GM19452 (cell line): ENCODE data around the gene MPP1.
"Not testable (repeated sequence)": the region's sequence is repeated elsewhere in the genome, so short reads cannot be mapped to it uniquely, and the experiment has no call there.

Experiments used
- ATAC-seq: cut with Tn5 transposase; IDR thresholded peaks from one replicate; pipeline ENCODE4 v1.9.1; 2021; ENCODE audit not compliant: unreplicated experiment

Gene MPP1

DNA sequence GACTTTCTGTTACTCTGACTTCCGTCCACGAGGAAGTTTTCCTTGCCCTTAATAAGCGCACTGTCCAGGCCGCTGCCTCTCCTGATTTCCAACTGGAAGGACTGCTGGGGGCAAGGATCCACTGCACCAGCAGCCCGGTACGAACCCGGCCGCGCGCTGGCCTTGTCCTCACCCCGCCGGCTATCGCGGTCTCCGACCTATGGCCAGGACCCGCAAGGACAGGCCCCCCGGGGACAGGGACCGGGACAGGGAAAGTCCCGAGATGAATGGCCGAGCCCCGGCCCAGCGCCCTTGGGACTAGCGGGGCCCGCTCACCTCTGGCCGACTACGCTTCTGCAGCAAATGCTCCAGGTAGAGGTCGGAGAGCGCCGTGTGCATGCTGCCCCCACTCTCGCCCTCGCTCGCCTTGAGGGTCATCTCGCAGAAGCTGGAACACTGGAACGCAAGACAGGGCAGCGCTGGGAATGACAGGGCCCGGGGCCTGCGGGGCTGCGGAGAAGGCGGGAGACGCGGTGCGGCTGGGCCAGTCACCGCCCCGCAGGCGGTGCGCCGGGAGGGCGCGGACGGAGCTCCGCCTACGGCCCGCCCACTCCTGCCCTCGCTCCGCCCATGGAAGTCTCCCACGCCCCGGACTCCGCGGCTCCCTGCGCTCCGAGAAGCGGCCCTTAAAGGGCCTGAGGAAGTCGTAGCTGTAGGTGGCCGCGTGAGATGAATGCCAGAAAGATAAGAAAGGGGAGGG, at the start of gene MPP1:
MPP1 (minus strand) TSS at position 529 of the 739 bp plus-strand sequence; CDS start at position 417, 112 bp downstream.
- ATAC-seq = peak; percentile 96

GRCh38 chrX:154850957-154851611, 45.8 kb upstream of the MPP1 start:
- no peak for ATAC-seq

- no peak for ATAC-seq
Measured at GRCh38 chrX:154840856-154841255, 35.6 kb upstream of the MPP1 start.

DNA sequence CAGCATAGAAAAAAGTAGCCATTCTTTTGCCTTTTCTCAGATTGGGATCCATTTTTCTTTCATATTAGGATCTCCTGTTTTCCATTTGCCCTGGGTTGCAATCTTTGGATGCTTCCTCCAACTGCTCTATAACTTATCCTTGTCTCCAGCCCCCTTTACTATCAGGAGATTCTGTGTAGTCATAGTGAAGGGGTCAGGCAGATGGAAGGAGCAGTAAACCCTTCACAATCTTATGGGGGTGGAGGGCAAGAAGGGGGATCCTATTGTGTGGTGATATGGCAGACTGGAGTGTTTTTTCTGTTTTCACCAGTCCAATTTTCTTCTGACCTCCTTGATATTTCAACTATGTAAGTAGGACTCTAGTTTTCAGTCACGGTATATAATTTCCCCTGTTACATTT, 30.9 kb upstream of the MPP1 start:
- no peak for ATAC-seq

GRCh38 chrX:154834562-154834961, 29.3 kb upstream of the MPP1 start, which contains the start of gene SMIM9:
Gene SMIM9, minus strand, starts transcription at chrX:154834662. Its CDS starts 3,806 bp downstream, at chrX:154830856.
- ATAC-seq = no peak

GRCh38 chrX:154833746-154834274, 28.5 kb upstream of the MPP1 start:
- ATAC-seq = no peak

- ATAC-seq = no peak
Measured at GRCh38 chrX:154829926-154830442, 24.7 kb upstream of the MPP1 start.

GRCh38 chrX:154829134-154829533, 23.8 kb upstream of the MPP1 start:
- ATAC-seq = no peak

- no peak for ATAC-seq
Measured at GRCh38 chrX:154828016-154828408, 22.7 kb upstream of the MPP1 start.

DNA sequence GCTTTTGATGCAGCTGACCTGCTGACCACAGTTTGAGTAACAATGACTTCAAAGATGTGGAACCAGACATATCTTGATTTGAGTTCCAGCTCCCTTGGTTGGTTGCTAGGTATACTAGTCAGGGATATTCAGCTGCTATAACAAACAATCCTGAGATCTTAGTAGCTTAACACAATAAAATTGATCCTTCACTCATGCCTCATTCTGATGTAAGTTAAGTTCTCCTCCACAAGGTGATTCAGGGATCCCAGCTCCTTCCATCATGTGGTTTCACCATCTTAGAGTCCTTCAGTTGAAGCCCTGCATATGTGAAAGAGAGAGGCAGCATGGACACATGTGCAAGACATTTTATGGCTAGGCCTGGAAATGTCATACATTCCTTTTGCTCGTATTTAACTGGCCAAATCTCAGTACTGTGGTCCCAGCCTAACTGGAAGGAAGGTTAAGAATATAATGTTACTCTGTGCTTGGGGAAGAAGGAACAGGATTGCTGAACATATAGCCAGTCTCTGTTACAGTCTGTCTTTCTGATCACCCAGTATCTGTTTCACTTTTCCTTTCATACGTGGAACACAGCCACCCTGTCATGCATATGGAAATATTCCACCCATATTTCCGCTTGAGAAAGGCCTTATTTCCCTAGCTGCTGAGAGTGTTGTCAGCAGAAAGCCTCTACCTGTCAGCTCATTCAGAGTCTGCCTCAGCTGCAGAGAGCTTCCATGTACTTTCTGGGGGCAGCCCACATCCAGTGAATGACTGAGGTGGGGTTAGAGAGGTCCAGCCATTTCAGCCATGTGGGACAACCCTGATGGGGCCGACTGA, 22.1 kb upstream of the MPP1 start:
- peak; percentile 92 for ATAC-seq

DNA sequence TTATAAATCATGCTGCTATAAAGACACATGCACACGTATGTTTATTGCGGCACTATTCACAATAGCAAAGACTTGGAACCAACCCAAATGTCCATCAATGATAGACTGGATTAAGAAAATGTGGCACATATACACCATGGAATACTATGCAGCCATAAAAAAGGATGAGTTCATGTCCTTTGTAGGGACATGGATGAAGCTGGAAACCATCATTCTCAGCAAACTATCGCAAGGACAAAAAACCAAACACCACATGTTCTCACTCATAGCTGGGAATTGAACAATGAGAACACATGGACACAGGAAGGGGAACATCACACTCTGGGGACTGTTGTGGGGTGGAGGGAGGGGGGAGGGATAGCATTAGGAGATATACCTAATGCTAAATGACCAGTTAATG, 20.3 kb upstream of the MPP1 start:
- ATAC-seq = not testable (repeated sequence)

GRCh38 chrX:154824638-154825037, 19.4 kb upstream of the MPP1 start:
- ATAC-seq = no peak

DNA sequence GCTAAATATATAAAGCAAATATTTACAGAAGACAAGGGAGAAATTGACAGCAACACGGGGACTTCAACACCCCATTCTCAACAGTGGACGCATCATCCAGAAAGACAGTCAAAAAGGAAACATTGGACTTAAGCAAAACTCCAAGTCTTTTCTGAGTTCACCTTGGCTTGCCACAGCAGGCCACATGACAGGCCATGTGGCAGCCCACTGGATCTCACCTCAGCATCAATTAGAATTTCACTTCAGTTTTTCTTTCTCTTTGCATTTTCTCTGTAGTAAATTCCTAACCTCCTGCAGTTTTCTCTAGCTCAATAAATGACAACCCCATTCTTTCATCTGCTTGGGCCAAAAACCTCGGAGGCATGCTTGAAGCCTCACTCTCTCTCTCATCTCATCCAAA, 16.7 kb upstream of the MPP1 start:
- no peak for ATAC-seq

DNA sequence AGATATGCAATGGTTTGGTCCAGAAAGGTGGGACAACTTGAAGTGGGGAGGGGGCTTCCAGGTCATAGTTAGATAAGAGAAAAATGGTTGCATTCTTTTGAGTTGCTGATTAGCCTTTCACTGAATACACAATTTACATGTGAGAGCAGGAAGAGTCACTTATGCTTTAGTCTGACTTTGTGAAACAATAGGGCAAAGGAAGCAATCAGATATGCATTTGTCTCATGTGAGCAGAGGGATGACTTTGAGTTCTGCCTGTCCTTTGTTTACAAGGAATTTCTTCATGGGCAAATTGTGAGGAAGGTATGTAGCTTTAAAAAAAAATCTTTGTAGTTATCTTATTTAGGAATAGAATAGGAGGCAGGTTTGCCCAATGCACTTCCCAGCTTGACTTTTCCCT, 16.2 kb upstream of the MPP1 start:
- ATAC-seq = no peak

- no peak for ATAC-seq
Measured at GRCh38 chrX:154819771-154820341, 14.6 kb upstream of the MPP1 start.

DNA sequence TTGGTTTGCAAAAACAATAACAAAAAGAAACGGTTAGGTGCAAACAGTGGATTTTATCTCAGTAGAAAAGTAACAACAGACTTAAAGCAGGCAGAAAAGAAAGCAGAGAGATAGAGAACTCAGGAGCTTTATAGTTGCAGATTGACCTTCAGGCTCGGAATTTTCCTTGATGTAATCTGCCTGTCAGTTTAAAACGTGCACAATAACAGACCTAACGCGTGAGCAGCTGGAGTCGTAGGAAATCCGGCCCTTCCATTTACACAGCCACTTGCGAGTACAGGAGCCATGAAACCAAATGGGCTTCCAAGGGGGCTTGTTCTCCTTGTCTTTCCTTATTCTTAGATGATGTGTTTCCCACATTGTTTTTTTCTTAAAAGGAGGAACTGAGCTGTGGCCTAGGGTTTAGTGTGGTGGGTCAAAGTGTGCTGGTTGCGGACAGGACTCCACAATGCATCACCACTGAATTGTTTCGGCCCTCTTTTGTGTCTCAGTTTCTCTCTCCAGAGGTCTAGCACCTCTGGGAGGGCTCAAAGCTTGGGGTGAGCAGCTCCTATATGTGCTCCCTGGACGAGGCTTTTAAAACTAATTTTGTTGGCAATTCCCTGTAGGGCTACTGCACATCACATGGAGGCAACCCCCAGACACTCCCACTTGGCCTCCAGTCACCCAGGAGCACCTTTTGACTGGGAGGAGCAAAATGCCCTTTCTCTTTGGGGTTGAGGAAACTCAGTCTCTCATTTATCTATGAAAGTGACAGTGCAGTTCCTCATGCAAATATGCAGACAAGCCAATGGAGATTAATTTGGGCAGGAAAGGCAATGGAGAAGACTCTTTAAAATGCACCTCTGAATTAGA, 13.9 kb upstream of the MPP1 start:
- no peak for ATAC-seq

DNA sequence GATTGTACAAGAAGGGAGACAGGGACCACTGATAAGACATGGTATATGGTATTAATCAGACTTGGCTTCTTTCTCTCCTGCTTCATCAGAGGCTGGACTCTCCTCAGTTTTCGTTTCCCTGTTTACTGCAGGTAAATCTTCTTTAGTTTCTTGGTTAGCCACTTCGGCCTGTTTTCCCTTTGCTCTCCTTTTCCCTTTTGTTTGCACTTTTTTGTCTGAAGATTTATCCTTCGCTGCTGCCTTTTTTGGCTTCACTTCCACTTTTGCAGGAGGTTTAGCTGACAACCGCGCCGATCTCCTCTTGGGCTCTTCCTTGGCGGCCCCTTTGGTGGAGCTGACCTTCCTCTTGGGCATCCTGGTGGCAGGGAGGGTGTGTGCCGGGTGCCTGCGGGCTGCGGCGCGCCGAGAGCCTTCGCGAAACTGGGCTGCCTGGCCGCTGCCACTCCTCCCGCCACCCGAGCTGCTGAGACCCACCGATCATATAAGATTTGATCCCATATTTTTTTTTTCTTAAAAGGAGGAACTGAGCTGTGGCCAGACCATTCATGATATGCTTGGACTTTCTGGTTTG, 11.8 kb upstream of the MPP1 start:
- ATAC-seq = not testable (repeated sequence)

DNA sequence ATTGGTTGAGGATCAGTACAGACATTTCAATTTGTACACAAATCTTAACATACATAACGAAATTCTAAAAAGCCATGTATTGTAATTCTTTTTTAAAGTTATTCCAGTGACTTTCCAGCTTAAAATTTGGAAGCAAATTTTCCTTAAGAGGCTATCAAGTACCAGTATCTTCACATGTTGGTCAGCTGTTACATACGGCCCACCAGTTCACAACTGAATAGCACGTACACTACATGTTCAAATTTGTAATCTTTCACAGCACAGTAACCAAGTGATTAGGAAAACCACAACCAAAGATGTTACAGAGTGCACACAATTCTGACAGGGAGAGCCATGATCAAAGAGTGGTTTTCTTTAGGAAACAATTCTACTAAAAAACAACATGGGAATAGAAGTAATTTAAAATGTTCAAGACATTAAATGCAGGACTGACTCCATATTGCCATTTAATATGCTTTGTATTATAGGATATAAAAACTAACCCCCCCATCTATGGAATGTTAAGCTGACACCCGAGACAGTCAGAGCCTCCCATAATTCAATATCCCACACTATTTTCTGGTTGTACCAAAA, 11.1 kb upstream of the MPP1 start:
- ATAC-seq = not testable (repeated sequence)

GRCh38 chrX:154815274-154815818, 10.1 kb upstream of the MPP1 start:
- ATAC-seq = no peak
